Heart right ventricle (tissue), 16 donors: ENCODE results near the gene MCRS1. TPM values are rescaled to one million over a fixed set of nuclear protein-coding genes. Genes with fewer than 3 reads are reported as not detected.

Experiments
- ATAC-seq, 8 donors: fragments of 200-7000 bp; cut with Tn5 transposase; one replicate each; pipeline ENCODE4 v1.9.1; 2020; ENCODE audit warnings: mild to moderate bottlenecking in 8 of 8, moderate library complexity in 8 of 8, moderate number of reproducible peaks in 1 of 8
- DNase-seq, 2 donors: peaks; one replicate each; pipeline ENCODE4 v3.0.0-alpha.2; 2020
- H3K27ac ChIP-seq, 10 donors: fragments of 200-600 bp; sonication (generic) in 2 of 10; one replicate each; pipeline versions ENCODE4 v1.5.0 to v1.8.0; 2020 to 2022; ENCODE audit warnings: mild to moderate bottlenecking in 3 of 10
- H3K27me3 ChIP-seq, 7 donors: fragments of 200-600 bp; one replicate each; pipeline ENCODE4 v1.8.0; 2021 to 2022; ENCODE audit warnings: mild to moderate bottlenecking in 2 of 7
- H3K36me3 ChIP-seq, 9 donors: fragments of 200-600 bp; sonication (generic) in 1 of 9; one replicate each; pipeline versions ENCODE4 v1.5.0 to v1.8.0; 2020 to 2022; ENCODE audit warnings: mild to moderate bottlenecking in 2 of 9
- H3K4me1 ChIP-seq, 9 donors: fragments of 200-600 bp; sonication (generic) in 1 of 9; one replicate each; pipeline versions ENCODE4 v1.5.0 to v1.8.0; 2020 to 2022; ENCODE audit warnings: mild to moderate bottlenecking in 4 of 9
- H3K4me3 ChIP-seq, 10 donors: fragments of 200-600 bp; sonication (generic) in 2 of 10; one replicate each; pipeline versions ENCODE4 v1.5.0 to v1.8.0; 2020 to 2022; ENCODE audit warnings: mild to moderate bottlenecking in 7 of 10, moderate library complexity in 2 of 10
- H3K9me3 ChIP-seq, 11 donors: fragments of 200-600 bp in 10 of 11; sonication (generic) in 2 of 11; one replicate each; pipeline versions ENCODE4 v1.5.0 to v1.8.0; 2013 to 2022; ENCODE audit warnings: mild to moderate bottlenecking in 2 of 11, control low read depth in 1 of 11, moderate library complexity in 1 of 11
- WGBS, 2 donors: extraction: QIAGEN DNeasy Blood & Tissue Kit; methylation state at CpG; one replicate each; pipeline ENCODE4 v1.1.7; 2013; ENCODE audit warnings: inconsistent platforms in 1 of 2; 5-methylcytosine and 5-hydroxymethylcytosine counted together
- intact Hi-C, 10 donors: fragments of 100-400 bp; cut with DNase I; formaldehyde crosslinking; loops; one replicate each; pipeline versions ENCODE4 v1.11.1 to v1.14.2; 2022
- polyA plus RNA-seq, 2 donors: library from polyadenylated mRNA; stranded (reverse); fragments of 200-250 nt; gene quantifications; one replicate each; pipeline ENCODE4 v1.2.3, GENCODE V29; 2013
- total RNA-seq, 10 donors: library from RNA; stranded (reverse); fragmentation: NEBNext Ultra II Directional in 3 of 10; extraction: Animal tissue kit (Norgen Biotek cat#: 25700) in 3 of 10; gene quantifications; one replicate each; pipeline versions ENCODE4 v1.2.1 to v1.2.4, GENCODE V29; 2021 to 2023
- TF ChIP-seq, protein P1 (sequence below), 9 donors: fragments of 200-600 bp; sonication (generic) in 2 of 9; IDR thresholded peaks; one replicate each; pipeline versions ENCODE4 v1.5.0 to v1.8.0; 2021 to 2022; ENCODE audit warnings: antibody characterized with exemption in 9 of 9, mild to moderate bottlenecking in 5 of 9, moderate library complexity in 1 of 9
- donor health status: Arrhythmogenic right ventricular cardiomyopathy.
- donor health status: ischemic (EF 13 %, LVEDD 7.1; RV severe dilation, severe dysfunction).
- donor health status: healthy with polysubstance abuse.
- donor health status: DM: no; HTN: yes; CAD: no.
- donor health status: DM: no; HTN: no; CAD: no.
- donor health status: ischemic (EF 25% LVEDD 6.9; RV normal size, moderate dysfunction).
- donor health status: ischemic (EF 25% LVEDD 5.7; RV mildly dilated, moderate dysfunction).
- donor health status: healthy.
- donor health status: DM: yes; HTN: yes; CAD: no.
- donor health status: Ischemic cardiomyopathy.
- donor health status: ischemic (EF 35%, LVEDD 5.7; RV mildly dilated, moderate dysfunction).
- donor health status: nonischemic (EF 11% LVEDD 7.7; RV severe dilation, severe dysfunction).
- donor health status: DM: yes; HTN: yes; CAD: no.
- donor health status: PGD.
- donor health status: ischemic (EF 29% LVEDD 5.4; RV normal size, mild dysfunction).
- donor health status: nonischemic (EF 23%, LVEDD 6.1; RV moderate dilation, normal function).

Gene MCRS1
- total and polyA plus RNA-seq, 12 donors: 72.6 to 118 (median 82.2) TPM

DNA sequence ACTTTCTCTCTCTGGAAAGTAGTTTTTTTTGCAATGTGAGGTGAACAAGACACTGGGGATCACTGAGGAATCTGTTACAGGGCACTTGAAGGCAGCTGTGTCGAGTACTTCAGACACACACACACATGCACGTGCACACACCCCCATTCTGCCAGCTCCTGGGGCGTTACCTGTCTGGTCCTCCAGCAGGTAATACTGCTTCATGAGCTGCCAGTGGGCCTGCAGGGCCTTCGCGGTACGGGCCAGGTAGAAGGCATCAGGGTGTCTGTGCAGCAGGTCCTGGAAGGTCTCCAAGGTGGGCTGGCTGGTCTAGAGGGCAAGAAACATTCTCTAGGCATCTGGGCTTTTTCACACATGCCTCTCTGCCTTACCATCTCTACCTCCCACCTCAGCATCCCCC is 5.1 kb downstream of the MCRS1 start:
- ATAC-seq (no peak), DNase-seq (no peak)
- Histone ChIP-seq H3K36me3 (peaks cover 4 to 82% (median 68%) of the 10 kb centered on the region in 9 donors), H3K4me3 (no peak overlapping the region), H3K27me3 (no peaks in the 10 kb centered on the region), H3K27ac (no peak overlapping the region), H3K9me3 (no peaks in the 10 kb centered on the region), H3K4me1 (peaks cover 15 to 40% (median 25%) of the 10 kb centered on the region in 9 donors)
- intact Hi-C loops: no loop called here
- WGBS, 2 donors: 92 to 95% methylated on average over 6 of the region's 6 CpGs
- TF ChIP-seq, protein P1, sequence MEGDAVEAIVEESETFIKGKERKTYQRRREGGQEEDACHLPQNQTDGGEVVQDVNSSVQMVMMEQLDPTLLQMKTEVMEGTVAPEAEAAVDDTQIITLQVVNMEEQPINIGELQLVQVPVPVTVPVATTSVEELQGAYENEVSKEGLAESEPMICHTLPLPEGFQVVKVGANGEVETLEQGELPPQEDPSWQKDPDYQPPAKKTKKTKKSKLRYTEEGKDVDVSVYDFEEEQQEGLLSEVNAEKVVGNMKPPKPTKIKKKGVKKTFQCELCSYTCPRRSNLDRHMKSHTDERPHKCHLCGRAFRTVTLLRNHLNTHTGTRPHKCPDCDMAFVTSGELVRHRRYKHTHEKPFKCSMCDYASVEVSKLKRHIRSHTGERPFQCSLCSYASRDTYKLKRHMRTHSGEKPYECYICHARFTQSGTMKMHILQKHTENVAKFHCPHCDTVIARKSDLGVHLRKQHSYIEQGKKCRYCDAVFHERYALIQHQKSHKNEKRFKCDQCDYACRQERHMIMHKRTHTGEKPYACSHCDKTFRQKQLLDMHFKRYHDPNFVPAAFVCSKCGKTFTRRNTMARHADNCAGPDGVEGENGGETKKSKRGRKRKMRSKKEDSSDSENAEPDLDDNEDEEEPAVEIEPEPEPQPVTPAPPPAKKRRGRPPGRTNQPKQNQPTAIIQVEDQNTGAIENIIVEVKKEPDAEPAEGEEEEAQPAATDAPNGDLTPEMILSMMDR (IDR thresholded peaks at IDR 0.05): no peak

DNA sequence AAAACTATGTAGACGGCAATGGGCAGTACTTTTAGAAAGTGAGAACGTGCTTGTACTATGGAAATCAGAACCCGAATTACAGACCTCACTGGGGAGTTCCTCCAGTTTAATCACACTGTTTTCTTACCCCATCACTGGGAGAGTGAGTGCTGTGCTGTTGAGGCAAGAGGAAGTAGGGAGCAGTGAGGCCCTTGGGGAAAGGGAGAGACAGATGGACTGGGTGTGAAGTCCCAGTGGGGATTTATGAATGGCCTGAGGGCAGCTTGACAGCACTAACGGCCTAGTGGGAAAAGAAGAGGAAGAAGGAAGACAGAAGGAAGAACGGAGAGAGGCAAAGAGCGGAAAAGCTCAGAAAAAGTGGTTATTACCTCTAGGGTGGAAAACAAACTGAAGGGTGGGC is 5.7 kb downstream of the MCRS1 start:
- no peak overlapping the region for H3K4me3 ChIP-seq
- no peaks in the 10 kb centered on the region for H3K9me3 ChIP-seq
- intact Hi-C loops: no loop called here
- no peaks in the 10 kb centered on the region for H3K27me3 ChIP-seq
- H3K27ac ChIP-seq: no peak overlapping the region
- no peak for ATAC-seq
- peaks cover 4 to 88% (median 68%) of the 10 kb centered on the region in 9 donors for H3K36me3 ChIP-seq
- DNase-seq: no peak
- peaks cover 15 to 37% (median 25%) of the 10 kb centered on the region in 9 donors for H3K4me1 ChIP-seq
- TF ChIP-seq, protein P1 (IDR thresholded peaks at IDR 0.05): no peak
- 78 to 85% methylated on average over 6 of the region's 6 CpGs for WGBS, 2 donors

DNA sequence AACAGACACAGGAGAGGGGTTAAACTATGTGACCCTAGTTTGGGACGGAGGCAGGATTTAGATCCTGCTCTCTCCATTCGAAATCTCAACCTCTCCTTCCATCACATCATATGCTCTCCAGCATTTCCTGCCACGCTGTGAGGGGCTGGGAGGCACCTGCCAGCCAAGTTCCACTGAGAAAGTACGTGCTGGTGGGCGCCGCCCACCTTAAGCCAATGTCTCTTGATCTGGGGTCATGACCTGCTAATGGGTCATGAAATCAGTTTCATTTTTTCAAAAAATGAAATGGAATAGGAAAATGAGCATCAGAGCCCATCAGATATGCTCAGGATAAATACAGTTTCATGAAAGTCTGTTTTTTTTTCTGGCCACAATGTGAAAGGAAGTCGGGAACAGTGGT is 7.2 kb downstream of the MCRS1 start:
- H3K4me3 ChIP-seq: no peak overlapping the region
- no peak overlapping the region for H3K27ac ChIP-seq
- DNase-seq (no peak), ATAC-seq (no peak)
- TF ChIP-seq, protein P1 (IDR thresholded peaks at IDR 0.05): no peak
- no peaks in the 10 kb centered on the region for H3K27me3 ChIP-seq
- no peaks in the 10 kb centered on the region for H3K9me3 ChIP-seq
- intact Hi-C loops: no loop called here
- H3K4me1 ChIP-seq: peaks cover 5 to 22% (median 16%) of the 10 kb centered on the region in 9 donors
- 90 to 92% methylated on average over 7 of the region's 7 CpGs for WGBS, 2 donors
- peaks cover 4 to 100% (median 68%) of the 10 kb centered on the region in 9 donors for H3K36me3 ChIP-seq

DNA sequence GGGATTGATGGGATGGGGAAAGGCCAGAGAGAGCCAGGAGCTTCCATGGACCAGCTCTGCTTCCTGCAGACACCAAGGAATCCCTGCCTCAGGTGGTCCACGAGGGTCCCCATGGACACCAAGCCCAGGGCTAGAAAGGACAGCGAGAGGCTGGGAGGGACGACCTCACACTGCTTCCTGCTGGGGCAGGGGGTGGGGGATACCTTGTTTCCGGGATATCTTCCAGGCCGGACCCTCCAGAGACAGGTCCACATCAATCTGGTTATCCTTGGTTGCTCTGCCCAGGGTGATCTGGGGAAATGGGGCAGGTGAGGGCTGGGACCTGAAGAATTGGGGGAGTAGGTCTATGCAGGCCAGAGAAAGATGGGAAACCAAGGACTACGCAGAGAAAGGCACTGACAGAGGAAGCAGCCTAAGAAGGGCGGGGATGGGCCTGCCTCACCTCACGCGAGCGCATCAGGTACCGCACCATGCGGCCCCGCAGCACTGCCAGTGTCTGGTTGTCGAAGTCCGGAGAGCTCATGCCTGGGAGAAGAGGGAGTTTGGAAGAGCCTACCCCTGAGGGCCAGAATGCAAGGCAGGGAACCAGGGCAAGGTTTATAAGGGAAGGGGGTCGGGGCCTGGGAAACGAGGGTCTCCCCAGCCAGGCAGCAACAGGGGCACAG is 8.8 kb downstream of the MCRS1 start:
- intact Hi-C loops: no loop called here
- ATAC-seq: no peak
- Histone ChIP-seq H3K4me3 (no peak overlapping the region), H3K9me3 (no peaks in the 10 kb centered on the region), H3K27me3 (no peaks in the 10 kb centered on the region), H3K4me1 (peaks cover 0 to 6% (median 1%) of the 10 kb centered on the region in 9 donors), H3K27ac (no peak overlapping the region), H3K36me3 (peaks cover 4 to 85% (median 60%) of the 10 kb centered on the region in 9 donors)
- no peak for DNase-seq
- 92 to 95% methylated on average over 17 of the region's 17 CpGs for WGBS, 2 donors
- TF ChIP-seq, protein P1 (IDR thresholded peaks at IDR 0.05): no peak
